GM23338 (cell line): ENCODE measurements around the gene AADACL3.

Experiments
- CTCF ChIP-seq, 2 experiments: fragments of 200-600 bp in 1 of 2; sonication (generic) in 1 of 2; conservative IDR thresholded peaks; 2 replicates each; pipeline versions ENCODE4 v1.5.1 to v1.6.1; 2016 to 2017; ENCODE audit warnings: antibody characterized with exemption in 2 of 2, low read depth in 2 of 2, mild to moderate bottlenecking in 2 of 2, moderate library complexity in 1 of 2
- EZH2 ChIP-seq: fragments of 200-600 bp; sonication (generic); IDR thresholded peaks from one replicate; pipeline ENCODE4 v1.8.0; 2017; ENCODE audit warnings: antibody characterized with exemption, mild to moderate bottlenecking, low read depth; ENCODE audit not compliant: unreplicated experiment
- EZH2phosphoT487 ChIP-seq: fragments of 200-600 bp; sonication (generic); IDR thresholded peaks from one replicate; pipeline ENCODE4 v1.8.1; 2018; ENCODE audit warnings: antibody characterized with exemption; ENCODE audit not compliant: unreplicated experiment
- JUNB ChIP-seq: IDR thresholded peaks from one replicate; pipeline ENCODE4 v1.6.1; 2016; ENCODE audit warnings: antibody characterized with exemption; ENCODE audit not compliant: unreplicated experiment
- POLR2AphosphoS5 ChIP-seq: IDR thresholded peaks from 2 replicates; pipeline ENCODE4 v1.6.1; 2016; ENCODE audit warnings: antibody characterized with exemption, low read depth
- TF ChIP-seq, protein P1 (sequence below): IDR thresholded peaks from 2 replicates; pipeline ENCODE4 v1.6.1; 2016; ENCODE audit warnings: antibody characterized with exemption
- TF ChIP-seq, protein P2 (sequence below): IDR thresholded peaks from one replicate; pipeline ENCODE4 v1.6.1; 2018; ENCODE audit warnings: antibody characterized with exemption; ENCODE audit not compliant: unreplicated experiment

DNA sequence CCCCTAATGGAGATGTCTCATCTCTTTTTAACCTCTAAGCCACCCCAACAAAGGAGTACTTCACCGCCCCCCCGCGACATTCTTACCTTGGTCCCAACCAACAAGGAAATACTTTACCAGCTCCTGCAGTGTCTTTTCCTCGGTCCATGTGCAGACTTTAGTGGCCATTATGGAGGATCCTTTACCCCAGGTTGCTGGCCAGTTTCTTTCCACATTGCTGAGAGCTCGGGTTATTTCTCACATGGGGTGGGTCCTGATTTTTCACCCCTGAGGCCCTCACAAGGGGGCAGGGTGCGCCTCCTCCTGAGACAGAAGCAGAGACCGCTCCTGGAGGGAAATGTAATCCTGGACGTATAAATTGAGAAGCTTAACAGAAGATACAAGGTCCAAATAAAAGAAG, 3.0 kb upstream of the AADACL3 start:
- no peak for TF ChIP-seq EZH2phosphoT487
- no peak for TF ChIP-seq CTCF (conservative IDR thresholded peaks at IDR 0.05; ENCODE audit: low read depth in 2 of 2)
- no peak for TF ChIP-seq POLR2AphosphoS5
- no peak for TF ChIP-seq JUNB
- TF ChIP-seq EZH2: no peak
- TF ChIP-seq, protein P1, sequence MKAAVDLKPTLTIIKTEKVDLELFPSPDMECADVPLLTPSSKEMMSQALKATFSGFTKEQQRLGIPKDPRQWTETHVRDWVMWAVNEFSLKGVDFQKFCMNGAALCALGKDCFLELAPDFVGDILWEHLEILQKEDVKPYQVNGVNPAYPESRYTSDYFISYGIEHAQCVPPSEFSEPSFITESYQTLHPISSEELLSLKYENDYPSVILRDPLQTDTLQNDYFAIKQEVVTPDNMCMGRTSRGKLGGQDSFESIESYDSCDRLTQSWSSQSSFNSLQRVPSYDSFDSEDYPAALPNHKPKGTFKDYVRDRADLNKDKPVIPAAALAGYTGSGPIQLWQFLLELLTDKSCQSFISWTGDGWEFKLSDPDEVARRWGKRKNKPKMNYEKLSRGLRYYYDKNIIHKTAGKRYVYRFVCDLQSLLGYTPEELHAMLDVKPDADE: no peak
- TF ChIP-seq, protein P2, sequence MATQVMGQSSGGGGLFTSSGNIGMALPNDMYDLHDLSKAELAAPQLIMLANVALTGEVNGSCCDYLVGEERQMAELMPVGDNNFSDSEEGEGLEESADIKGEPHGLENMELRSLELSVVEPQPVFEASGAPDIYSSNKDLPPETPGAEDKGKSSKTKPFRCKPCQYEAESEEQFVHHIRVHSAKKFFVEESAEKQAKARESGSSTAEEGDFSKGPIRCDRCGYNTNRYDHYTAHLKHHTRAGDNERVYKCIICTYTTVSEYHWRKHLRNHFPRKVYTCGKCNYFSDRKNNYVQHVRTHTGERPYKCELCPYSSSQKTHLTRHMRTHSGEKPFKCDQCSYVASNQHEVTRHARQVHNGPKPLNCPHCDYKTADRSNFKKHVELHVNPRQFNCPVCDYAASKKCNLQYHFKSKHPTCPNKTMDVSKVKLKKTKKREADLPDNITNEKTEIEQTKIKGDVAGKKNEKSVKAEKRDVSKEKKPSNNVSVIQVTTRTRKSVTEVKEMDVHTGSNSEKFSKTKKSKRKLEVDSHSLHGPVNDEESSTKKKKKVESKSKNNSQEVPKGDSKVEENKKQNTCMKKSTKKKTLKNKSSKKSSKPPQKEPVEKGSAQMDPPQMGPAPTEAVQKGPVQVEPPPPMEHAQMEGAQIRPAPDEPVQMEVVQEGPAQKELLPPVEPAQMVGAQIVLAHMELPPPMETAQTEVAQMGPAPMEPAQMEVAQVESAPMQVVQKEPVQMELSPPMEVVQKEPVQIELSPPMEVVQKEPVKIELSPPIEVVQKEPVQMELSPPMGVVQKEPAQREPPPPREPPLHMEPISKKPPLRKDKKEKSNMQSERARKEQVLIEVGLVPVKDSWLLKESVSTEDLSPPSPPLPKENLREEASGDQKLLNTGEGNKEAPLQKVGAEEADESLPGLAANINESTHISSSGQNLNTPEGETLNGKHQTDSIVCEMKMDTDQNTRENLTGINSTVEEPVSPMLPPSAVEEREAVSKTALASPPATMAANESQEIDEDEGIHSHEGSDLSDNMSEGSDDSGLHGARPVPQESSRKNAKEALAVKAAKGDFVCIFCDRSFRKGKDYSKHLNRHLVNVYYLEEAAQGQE: no peak
